ENCODE measurements around the gene C16orf54. TPM values are rescaled to one million over a fixed set of nuclear protein-coding genes. Genes with fewer than 3 reads are reported as not detected.

Gene C16orf54
- total and polyA plus RNA-seq, 2 experiments from 2014 or later: 3.2 TPM; not detected in 1

- H3K4me3 Mint-ChIP-seq: no peak overlapping the region
- no peak for DNase-seq (ENCODE audit: low spot score)
- H2AFZ ChIP-seq: no peak overlapping the region
Measured at GRCh38 chr16:29699324-29700219, 46.2 kb downstream of the C16orf54 start.

GRCh38 chr16:29698484-29699323 lies 47.1 kb downstream of the C16orf54 start:
- no peak overlapping the region for H2AFZ ChIP-seq
- ATAC-seq (peak; percentile 23), DNase-seq (ENCODE audit: low spot score) (peak; percentile 66)

More at GRCh38 chr16:29699324-29700219, 46.2 kb downstream of the C16orf54 start:
- H3K9me2 ChIP-seq (ENCODE audit: insufficient read depth): no peaks in the 10 kb centered on the region
- H3F3A ChIP-seq (replicated peaks; ENCODE audit: low read depth): peaks cover 22% of the 10 kb centered on the region
- no peak overlapping the region for H3K4me3 ChIP-seq
- ATAC-seq: no peak
- Mint-ChIP-seq H3K27ac (no peak overlapping the region), H3K9me3 (peaks cover 15% of the 10 kb centered on the region), H3K4me1 (peaks cover 29% of the 10 kb centered on the region), H3K36me3 (ENCODE audit: low read depth) (peaks cover 34% of the 10 kb centered on the region), H3K27me3 (ENCODE audit: insufficient read depth, low read depth, poor library complexity) (peaks cover 21% of the 10 kb centered on the region)
- H3K4me1 ChIP-seq (ENCODE audit: insufficient read depth): peaks cover 22% of the 10 kb centered on the region
- H3K27me3 ChIP-seq (ENCODE audit: insufficient read depth): no peaks in the 10 kb centered on the region
- 0 out of 2 replicates have a peak, but pooled peaks cover 4% of the 10 kb centered on the region for H3K36me3 ChIP-seq (ENCODE audit: insufficient read depth)
- H3K27ac ChIP-seq (ENCODE audit: low read depth): 0 out of 2 replicates have a peak overlapping the region, but pooled peaks have one; percentile 66
- TF ChIP-seq POLR2AphosphoS5 (IDR thresholded peaks at IDR 0.05; ENCODE audit: low read depth) (no peak; the same call in 1 of the 2 replicates), ZNF331 (CRISPR knock-in tag; IDR thresholded peaks at IDR 0.05; ENCODE audit: low read depth) (no peak)
- peak overlapping the region; percentile 45; the same call in 1 of the 2 replicates for H3K4me2 ChIP-seq
- H4K20me1 ChIP-seq (replicated peaks; ENCODE audit: insufficient read depth): no peaks in the 10 kb centered on the region; the same call in 1 of the 2 replicates
- peaks cover 1% of the 10 kb centered on the region; the same call in 1 of the 2 replicates for H3K79me2 ChIP-seq (replicated peaks; ENCODE audit: insufficient read depth)

More at GRCh38 chr16:29698484-29699323, 47.1 kb downstream of the C16orf54 start:
- H3K9me2 ChIP-seq (ENCODE audit: insufficient read depth): no peaks in the 10 kb centered on the region
- H3K27ac ChIP-seq (ENCODE audit: low read depth): 0 out of 2 replicates have a peak overlapping the region, but pooled peaks have one; percentile 66
- peaks cover 22% of the 10 kb centered on the region for H3K4me1 ChIP-seq (ENCODE audit: insufficient read depth)
- peaks cover 9% of the 10 kb centered on the region for H3K79me2 ChIP-seq (replicated peaks; ENCODE audit: insufficient read depth)
- no peak overlapping the region for H3K4me3 ChIP-seq
- Mint-ChIP-seq H3K4me3 (no peak overlapping the region; the same call in 2 of the 3 replicates), H3K27me3 (ENCODE audit: insufficient read depth, low read depth, poor library complexity) (peaks cover 21% of the 10 kb centered on the region), H3K4me1 (peaks cover 29% of the 10 kb centered on the region), H3K9me3 (peaks cover 15% of the 10 kb centered on the region), H3K36me3 (ENCODE audit: low read depth) (peaks cover 36% of the 10 kb centered on the region), H3K27ac (no peak overlapping the region)
- TF ChIP-seq CTCF (conservative IDR thresholded peaks at IDR 0.05; ENCODE audit: low read depth in 2 of 2) (peak; percentile 12 to 24; a peak in 2 of 4 replicates), CREB1 (CRISPR knock-in tag; IDR thresholded peaks at IDR 0.05; ENCODE audit: low read depth) (no peak)
- H3F3A ChIP-seq (replicated peaks; ENCODE audit: low read depth): peaks cover 22% of the 10 kb centered on the region
- H4K20me1 ChIP-seq (replicated peaks; ENCODE audit: insufficient read depth): no peaks in the 10 kb centered on the region; the same call in 1 of the 2 replicates
- H3K27me3 ChIP-seq (ENCODE audit: insufficient read depth): no peaks in the 10 kb centered on the region
- H3K36me3 ChIP-seq (ENCODE audit: insufficient read depth): 0 out of 2 replicates have a peak, but pooled peaks cover 4% of the 10 kb centered on the region
- H3K4me2 ChIP-seq: peak overlapping the region; percentile 45; the same call in 1 of the 2 replicates

Data from GM23338 (cell line).